HEK293 (cell line): ENCODE data around the gene FAM25A.
"Not testable (repeated sequence)": the region's sequence is repeated elsewhere in the genome, so short reads cannot be mapped to it uniquely, and the experiment has no call there.

ENCODE experiments used
- CTCF ChIP-seq: fragments of 450-650 bp; formaldehyde crosslinking; IDR thresholded peaks from 2 replicates; pipeline ENCODE4 v1.5.1; 2016; ENCODE audit warnings: missing biosample characterization, missing genetic modification characterization
- ZNF501 ChIP-seq: fragments of 450-650 bp; formaldehyde crosslinking; IDR thresholded peaks from 2 replicates; pipeline ENCODE4 v1.5.1; 2016; ENCODE audit warnings: missing biosample characterization, missing genetic modification characterization

DNA sequence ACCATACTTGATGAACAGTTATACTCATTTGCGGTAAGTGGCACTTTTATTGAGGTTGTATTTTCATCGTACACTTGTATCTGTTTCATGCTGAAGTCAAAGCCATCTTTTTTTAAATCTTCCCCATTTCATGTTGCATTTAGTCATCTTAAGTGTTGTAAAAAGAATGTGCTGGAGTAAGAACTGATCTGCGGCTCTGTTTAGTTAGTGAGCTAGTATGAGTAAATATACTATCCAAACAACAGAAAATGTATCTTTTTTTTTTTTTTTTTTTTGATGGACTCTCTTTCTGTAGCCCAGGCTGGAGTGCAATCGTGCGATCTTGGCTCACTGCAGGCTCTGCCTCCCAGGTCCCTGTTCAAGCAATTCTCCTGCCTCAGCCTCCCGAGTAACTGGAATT lies 12.4 kb upstream of the FAM25A start:
- TF ChIP-seq ZNF501, CTCF (tag by site-specific recombination): not testable (repeated sequence)
